GM12878 (cell line): ENCODE results near the gene CCDC57. TPM values are rescaled to one million over a fixed set of nuclear protein-coding genes. Genes with fewer than 3 reads are reported as not detected.

Source experiments
- ATAC-seq: fragments of 200-7000 bp; cut with Tn5 transposase; 3 replicates; pipeline ENCODE4 v1.9.1; 2020; ENCODE audit warnings: mild to moderate bottlenecking, moderate library complexity
- BruUV-seq: library from RNA; stranded (reverse); fragments of 400-500 nt; replicated peaks from 2 replicates; lab custom pipeline; 2021; lab: Mats Ljungman, UMichigan
- CTCF ChIA-PET: fragments of 300-600 bp; sonication (Branson Sonifier 250); formaldehyde crosslinking; extraction: SDS; loops from one replicate; lab custom pipeline; 2021; ENCODE audit warnings: inconsistent platforms; lab: Yijun Ruan, JAX
- POLR2A ChIA-PET: fragments of 350-600 bp; formaldehyde crosslinking; extraction: SDS; loops from one replicate; lab custom pipeline; 2021; ENCODE audit warnings: inconsistent platforms; lab: Charles Lee
- RAD21 ChIA-PET: fragments of 300-600 bp; sonication (Branson Sonifier 250); formaldehyde crosslinking; loops from one replicate; lab custom pipeline; 2023; ENCODE audit warnings: antibody characterized with exemption; ENCODE audit not compliant: unreplicated experiment; lab: Charles Lee
- SMC1A ChIA-PET: fragments of 300-600 bp; sonication (Branson Sonifier 250); formaldehyde crosslinking; loops from one replicate; lab custom pipeline; 2023; ENCODE audit not compliant: unreplicated experiment, uncharacterized antibody; lab: Charles Lee
- DNase-seq: peaks from one replicate; pipeline ENCODE4 v3.0.0-alpha.2; 2011; ENCODE audit warnings: low read depth, low spot score
- FAIRE-seq: peaks from 3 replicates; lab custom pipeline; 2011; peaks lifted over from hg19 to GRCh38; lab: Jason Lieb, UNC
- H2AFZ ChIP-seq: 2 replicates; pipeline ENCODE4 v1.6.0; 2011; ENCODE audit warnings: low read depth, low read length, control low read depth; ENCODE audit not compliant: control insufficient read depth
- H3K27ac ChIP-seq: 2 replicates; pipeline ENCODE4 v1.5.1; 2011; ENCODE audit warnings: control low read depth; ENCODE audit not compliant: control insufficient read depth, insufficient read depth
- H3K27me3 ChIP-seq, 2 experiments: replicated peaks in 1 of 2; 2 replicates each; pipeline versions ENCODE4 v1.6.0 to v1.6.1; 2011; ENCODE audit warnings: low read length in 1 of 2; ENCODE audit not compliant: control insufficient read depth in 2 of 2, insufficient read depth in 2 of 2
- H3K36me3 ChIP-seq, 2 experiments: 2 replicates each; pipeline ENCODE4 v1.5.1; 2011; ENCODE audit warnings: low read length in 1 of 2; ENCODE audit not compliant: control insufficient read depth in 2 of 2, insufficient read depth in 2 of 2
- H3K4me1 ChIP-seq: 2 replicates; pipeline ENCODE4 v1.6.1; 2011; ENCODE audit warnings: mild to moderate bottlenecking, low read length, moderate library complexity, mixed read lengths; ENCODE audit not compliant: control insufficient read depth, insufficient read depth
- H3K4me2 ChIP-seq: 2 replicates; pipeline ENCODE4 v1.6.0; 2011; ENCODE audit warnings: control low read depth; ENCODE audit not compliant: control insufficient read depth, insufficient read depth
- H3K4me3 ChIP-seq: fragments of 200-600 bp; sonication (generic); 2 replicates; pipeline ENCODE4 v1.5.1; 2016
- H3K79me2 ChIP-seq: 2 replicates; pipeline ENCODE4 v1.6.0; 2011; ENCODE audit warnings: low read length; ENCODE audit not compliant: control insufficient read depth, insufficient read depth
- H3K9ac ChIP-seq: 2 replicates; pipeline ENCODE4 v1.8.0; 2011; ENCODE audit warnings: low read length, control low read depth, mixed read lengths; ENCODE audit not compliant: control insufficient read depth, insufficient read depth
- H3K9me3 ChIP-seq: replicated peaks from 3 replicates; pipeline ENCODE4 v1.5.1; 2011; ENCODE audit warnings: mild to moderate bottlenecking, low read length; ENCODE audit not compliant: control insufficient read depth, insufficient read depth
- H4K20me1 ChIP-seq: 2 replicates; pipeline ENCODE4 v1.6.0; 2011; ENCODE audit not compliant: control insufficient read depth, insufficient read depth
- ATF2 ChIP-seq: IDR thresholded peaks from 2 replicates; pipeline ENCODE4 v1.6.1; 2012; ENCODE audit warnings: low read length, inconsistent platforms
- JUNB ChIP-seq: IDR thresholded peaks from 2 replicates; pipeline ENCODE4 v1.6.1; 2016; ENCODE audit warnings: antibody characterized with exemption, mild to moderate bottlenecking
- JUND ChIP-seq: IDR thresholded peaks from 2 replicates; pipeline ENCODE4 v1.6.1; 2012; ENCODE audit warnings: low read depth, mild to moderate bottlenecking, low read length, improper control_type of control experiment, moderate library complexity
- KAT2A ChIP-seq: conservative IDR thresholded peaks from 2 replicates; pipeline ENCODE4 v1.6.1; 2011; ENCODE audit warnings: low read depth, low read length; ENCODE audit not compliant: control insufficient read depth
- MLLT1 ChIP-seq: fragments of 450-650 bp; IDR thresholded peaks from 2 replicates; pipeline ENCODE4 v1.6.1; 2016; ENCODE audit warnings: mild to moderate bottlenecking
- PBX3 ChIP-seq: IDR thresholded peaks from 2 replicates; pipeline ENCODE4 v1.6.1; 2011; ENCODE audit warnings: mild to moderate bottlenecking, low read depth, low read length, moderate library complexity; ENCODE audit not compliant: insufficient replicate concordance
- POLR2A ChIP-seq: IDR thresholded peaks from 2 replicates; pipeline ENCODE4 v1.6.1; 2011; ENCODE audit warnings: low read depth, mild to moderate bottlenecking, low read length
- POLR2AphosphoS5 ChIP-seq: IDR thresholded peaks from 2 replicates; pipeline ENCODE4 v1.6.1; 2011; ENCODE audit warnings: mild to moderate bottlenecking, low read length, inconsistent platforms
- RAD51 ChIP-seq: fragments of 450-650 bp; IDR thresholded peaks from 2 replicates; pipeline ENCODE4 v1.6.1; 2016; ENCODE audit warnings: moderate library complexity, mild to moderate bottlenecking, inconsistent platforms
- ZZZ3 ChIP-seq: IDR thresholded peaks from 2 replicates; pipeline ENCODE4 v1.6.1; 2011; ENCODE audit warnings: low read depth; ENCODE audit not compliant: control insufficient read depth, insufficient read length
- WGBS: methylation state at CpG from one replicate; pipeline ENCODE4 v1.1.6; 2016; ENCODE audit warnings: low lambda C conversion rate; ENCODE audit not compliant: insufficient replicate concordance, insufficient coverage; ENCODE audit errors: missing lambda C conversion rate; 5-methylcytosine and 5-hydroxymethylcytosine counted together
- in situ Hi-C: fragments of 300-500 bp; cut with MboI; formaldehyde crosslinking; loops from 9 replicates; pipeline ENCODE4 v1.14.3; 2018; ENCODE audit warnings: mixed read lengths
- intact Hi-C: fragments of 100-400 bp; cut with micrococcal nuclease; formaldehyde crosslinking; loops from one replicate; pipeline ENCODE4 v1.14.2; 2022; ENCODE audit not compliant: unreplicated experiment
- polyA plus RNA-seq, 11 experiments: library from polyadenylated mRNA; depleted of rRNA in 4 of 11; unstranded in 6 of 11; stranded (reverse) in 5 of 11; fragments of >200 nt; fragmentation: Nextera tagmentation in 4 of 11; fragmentation: Illumina TruSeq in 1 of 11; extraction: Ambion mirVana in 4 of 11; extraction: Trizol in 1 of 11; gene quantifications; 1 replicate in 1 of 11; 2 replicates in 10 of 11; pipeline versions ENCODE4 v1.2.1 to v1.2.3, GENCODE V29; 2011 to 2016; ENCODE audit warnings: inconsistent platforms in 2 of 11, missing spikeins in 2 of 11, low read depth in 1 of 11
- total RNA-seq, 4 experiments: library from RNA; depleted of rRNA in 3 of 4; stranded (reverse); fragments of >200 nt in 3 of 4; fragmentation: Illumina TruSeq in 1 of 4; extraction: Trizol in 1 of 4; gene quantifications; 2 replicates each; pipeline versions ENCODE4 v1.2.1 to v1.2.3, GENCODE V29; 2013 to 2021

CCDC57 gene
- total and polyA plus RNA-seq, 10 of the 15 experiments (the other 5 are each of a cell fraction or from before 2014, with no cell fraction given) = 5.4 to 123 (median 45.8) TPM

GRCh38 chr17:82257473-82257872 is 44.8 kb upstream of the CCDC57 start (continued):
- TF ChIP-seq MLLT1 = no peak
- peak; percentile 41; the same call in 1 of the 2 replicates for TF ChIP-seq POLR2A
- no peak for TF ChIP-seq ZZZ3
- no peak for TF ChIP-seq RAD51
- no peak for TF ChIP-seq JUND
- no peak for TF ChIP-seq KAT2A
- no peak for TF ChIP-seq ATF2
- TF ChIP-seq JUNB = no peak
- peak; percentile 23; the same call in 1 of the 2 replicates for TF ChIP-seq POLR2AphosphoS5

DNA sequence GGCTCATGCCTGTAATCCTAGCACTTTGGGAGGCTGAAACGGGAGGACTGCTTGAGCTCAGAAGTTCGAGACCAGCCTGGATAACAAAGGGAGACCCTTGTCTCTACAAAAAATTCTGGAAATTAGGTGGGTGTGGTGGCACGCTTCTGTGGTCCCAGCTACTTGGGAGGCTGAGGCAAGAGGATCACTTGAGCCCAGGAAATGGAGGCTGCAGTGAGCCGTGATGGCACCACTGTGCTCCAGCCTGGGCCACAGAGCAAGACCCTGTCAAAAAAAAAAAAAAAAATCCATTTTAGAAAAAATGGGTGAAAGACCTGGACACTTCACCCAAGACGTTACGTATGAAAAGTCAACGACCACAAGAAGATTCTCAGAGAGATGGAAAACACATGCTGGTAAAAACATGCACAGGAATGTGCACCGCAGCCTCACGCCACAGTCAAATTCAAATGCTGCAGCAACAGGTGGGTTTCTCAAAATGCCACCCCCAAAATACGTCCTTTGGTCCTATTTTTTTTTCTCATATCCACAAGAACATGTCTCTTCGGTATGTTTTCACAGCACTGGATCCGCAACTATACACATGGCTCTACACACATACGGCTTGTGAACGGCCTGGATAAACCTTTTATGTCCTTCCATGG is 43.7 kb upstream of the CCDC57 start:
- Histone ChIP-seq H2AFZ (no peak overlapping the region), H3K4me1 (no peaks in the 10 kb centered on the region), H3K9me3 (no peaks in the 10 kb centered on the region; the same call in 2 of the 3 replicates), H4K20me1 (peaks cover 3% of the 10 kb centered on the region; the same call in 1 of the 2 replicates), H3K27me3 (no peaks in the 10 kb centered on the region), H3K4me2 (no peak overlapping the region), H3K36me3 (peaks cover 39 to 46% of the 10 kb centered on the region in 2 experiments), H3K27ac (no peak overlapping the region), H3K9ac (no peak overlapping the region), H3K4me3 (no peak overlapping the region), H3K79me2 (no peaks in the 10 kb centered on the region; the same call in 1 of the 2 replicates)
- ChIA-PET RAD21 (no interaction called here), SMC1A (interaction anchor here (0.7 kb wide), 1 partner anchor 65 kb away, joined by 3 read pairs; no protein-coding TSS in a partner anchor), CTCF (interaction anchor here (0.6 kb wide), 1 partner anchor 226 kb away, joined by 3 read pairs; no protein-coding TSS in a partner anchor), POLR2A (interaction anchor here (1.0 kb wide), 1 partner anchor 91 kb away, joined by 3 read pairs; no protein-coding TSS in a partner anchor)
- ATAC-seq (no peak), FAIRE-seq (no peak), DNase-seq (no peak)
- WGBS = over 99% methylated on average over 14 of the region's 14 CpGs
- intact Hi-C loops = no loop called here
- in situ Hi-C loops = no loop called here
- no peak for TF ChIP-seq PBX3
- TF ChIP-seq POLR2A = peak; percentile 48
- BruUV-seq = no TSS peak
